ENCODE results near the gene TTC9C. TPM values are rescaled to one million over a fixed set of nuclear protein-coding genes. Genes with fewer than 3 reads are reported as not detected.
A peak's percentile ranks its signal among the peaks of the same experiment; 100 is the strongest.

The TTC9C gene, protein sequence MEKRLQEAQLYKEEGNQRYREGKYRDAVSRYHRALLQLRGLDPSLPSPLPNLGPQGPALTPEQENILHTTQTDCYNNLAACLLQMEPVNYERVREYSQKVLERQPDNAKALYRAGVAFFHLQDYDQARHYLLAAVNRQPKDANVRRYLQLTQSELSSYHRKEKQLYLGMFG
- total RNA-seq (37.8 TPM), polyA plus RNA-seq (34.9 TPM)
- long read RNA-seq, donor 1, partial matches to known transcripts = 0 of 5 reads
- long read RNA-seq, donor 1, other reads (novel, unspliced or antisense) = 0 of 5 reads
- long read RNA-seq, donor 2 = 0 reads
- long read RNA-seq, donor 3, transcript TTC9C-206 (1 exons, 346 nt) = major isoform, 19 of 48 reads
- long read RNA-seq, donor 3, transcript TTC9C-202 (3 exons, 1,080 nt) = minor isoform, 18 of 48 reads
- long read RNA-seq, donor 3, partial matches to known transcripts = 7 of 48 reads
- long read RNA-seq, donor 3, other reads (novel, unspliced or antisense) = 0 of 48 reads
- long read RNA-seq, donor 4, transcript TTC9C-206 (1 exons, 346 nt) = major isoform, 11 of 16 reads
- long read RNA-seq, donor 4, partial matches to known transcripts = 0 of 16 reads
- long read RNA-seq, donor 4, other reads (novel, unspliced or antisense) = 0 of 16 reads
- long read RNA-seq, donor 5, transcript TTC9C-202 (3 exons, 1,080 nt) = minor isoform, 18 of 47 reads
- long read RNA-seq, donor 5, transcript TTC9C-206 (1 exons, 346 nt) = major isoform, 24 of 47 reads
- long read RNA-seq, donor 5, transcript TTC9C-205 (4 exons, 858 nt) = minor isoform, 5 of 47 reads
- long read RNA-seq, donor 5, partial matches to known transcripts = 0 of 47 reads
- long read RNA-seq, donor 5, other reads (novel, unspliced or antisense) = 0 of 47 reads
- long read RNA-seq, donor 6, partial matches to known transcripts = 0 of 9 reads
- long read RNA-seq, donor 6, other reads (novel, unspliced or antisense) = 0 of 9 reads
- long read RNA-seq, donor 7, transcript TTC9C-202 (3 exons, 1,080 nt) = minor isoform, 6 of 29 reads
- long read RNA-seq, donor 7, transcript TTC9C-206 (1 exons, 346 nt) = major isoform, 15 of 29 reads
- long read RNA-seq, donor 7, partial matches to known transcripts = 6 of 29 reads
- long read RNA-seq, donor 7, other reads (novel, unspliced or antisense) = 0 of 29 reads
- long read RNA-seq, donor 8, partial matches to known transcripts = 0 of 8 reads
- long read RNA-seq, donor 8, other reads (novel, unspliced or antisense) = 0 of 8 reads
- long read RNA-seq, donor 9, transcript TTC9C-206 (1 exons, 346 nt) = major isoform, 8 of 14 reads
- long read RNA-seq, donor 9, partial matches to known transcripts = 0 of 14 reads
- long read RNA-seq, donor 9, other reads (novel, unspliced or antisense) = 0 of 14 reads
- long read RNA-seq, donor 10, transcript TTC9C-202 (3 exons, 1,080 nt) = major isoform, 7 of 13 reads
- long read RNA-seq, donor 10, partial matches to known transcripts = 0 of 13 reads
- long read RNA-seq, donor 10, other reads (novel, unspliced or antisense) = 0 of 13 reads

DNA sequence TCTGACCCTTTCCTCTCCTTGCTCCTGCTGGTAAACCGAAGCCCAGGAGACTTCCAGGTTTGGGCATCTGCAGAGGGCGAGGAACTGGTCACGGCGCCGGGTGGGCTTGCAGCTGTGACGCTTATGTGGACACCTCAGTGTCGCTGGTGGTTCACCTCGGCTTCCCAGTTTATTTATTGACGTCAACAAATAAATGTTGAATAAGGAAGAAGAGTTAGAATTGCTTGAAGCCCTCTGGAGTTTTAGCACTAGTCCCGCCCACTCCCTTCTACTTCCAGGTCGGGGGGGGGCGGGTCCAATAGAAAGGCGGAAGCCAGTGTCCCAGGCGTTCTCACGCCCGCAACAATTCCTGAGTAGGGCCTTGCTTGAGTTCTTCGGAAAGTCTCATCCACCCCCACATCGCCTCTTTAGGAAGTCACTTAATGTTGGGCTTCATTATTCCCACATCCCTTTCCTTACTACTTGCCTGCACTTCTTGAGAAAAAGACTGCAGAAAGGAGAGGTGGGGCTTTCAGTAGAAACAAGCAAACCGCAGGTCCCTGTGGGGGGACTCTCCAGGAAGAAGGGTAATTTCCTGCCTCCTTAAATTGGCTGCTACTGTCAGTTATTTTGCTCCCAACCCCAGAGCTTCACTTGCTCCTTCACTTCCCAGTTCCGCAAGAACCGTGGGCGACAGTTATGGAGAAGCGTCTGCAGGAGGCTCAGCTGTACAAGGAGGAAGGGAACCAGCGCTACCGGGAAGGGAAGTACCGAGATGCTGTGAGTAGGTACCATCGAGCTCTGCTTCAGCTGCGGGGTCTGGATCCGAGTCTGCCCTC lies at the start of gene TTC9C:
Gene TTC9C, plus strand, starts transcription at position 316 of the 818 bp plus-strand sequence. Its CDS starts 363 bp downstream, at position 679.
- Histone ChIP-seq H3K4me3 (ENCODE audit: low read length in 2 of 2) (peak within 1 kb of the TSS; percentile 65 to 78), H3K36me3 (ENCODE audit: control insufficient read depth in 2 of 2, insufficient read depth in 2 of 2, low read length in 1 of 2) (peaks cover 16 to 44% of the 10 kb centered on the region in 2 donors), H3K4me1 (ENCODE audit: control insufficient read depth in 2 of 2, insufficient read depth in 2 of 2, low read length in 2 of 2) (peaks cover 13 to 29% of the 10 kb centered on the region in 2 donors), H3K27me3 (ENCODE audit: control insufficient read depth in 2 of 2, insufficient read depth in 1 of 2, low read length in 1 of 2) (no peaks in the 10 kb centered on the region), H3K9me3 (ENCODE audit: control insufficient read depth in 2 of 2, insufficient read depth in 1 of 2, low read length in 1 of 2) (no peaks in the 10 kb centered on the region), H3K27ac (ENCODE audit: low read depth in 1 of 2, low read length in 1 of 2) (peak within 1 kb of the TSS; percentile 99 to 100)
- WGBS = under 1% methylated on average over 29 of the region's 29 CpGs
- DNase-seq (ENCODE audit: low read depth in 6 of 9, low spot score in 9 of 9) = peak; percentile 77 to 95 (median 86)

- WGBS = 11% methylated on average over 55 of the region's 55 CpGs
- Histone ChIP-seq H3K27ac (ENCODE audit: low read depth in 1 of 2, low read length in 1 of 2) (peak within 1 kb of the TSS; percentile 83 to 87), H3K4me1 (ENCODE audit: control insufficient read depth in 2 of 2, insufficient read depth in 2 of 2, low read length in 2 of 2) (peaks cover 7 to 24% of the 10 kb centered on the region in 2 donors), H3K9me3 (ENCODE audit: control insufficient read depth in 2 of 2, insufficient read depth in 1 of 2, low read length in 1 of 2) (no peaks in the 10 kb centered on the region), H3K27me3 (ENCODE audit: control insufficient read depth in 2 of 2, insufficient read depth in 1 of 2, low read length in 1 of 2) (no peaks in the 10 kb centered on the region), H3K36me3 (ENCODE audit: control insufficient read depth in 2 of 2, insufficient read depth in 2 of 2, low read length in 1 of 2) (peaks cover 19 to 31% of the 10 kb centered on the region in 2 donors), H3K4me3 (ENCODE audit: low read length in 2 of 2) (peak within 1 kb of the TSS; percentile 56 to 99)
- DNase-seq (ENCODE audit: low read depth in 6 of 9, low spot score in 9 of 9) = peak; percentile 56 to 92 (median 82)
Observed at GRCh38 chr11:62678770-62679696, 49.3 kb upstream of the TTC9C start, which contains the start of gene UBXN1. Gene UBXN1 (minus strand): TSS chr11:62679073. CDS start chr11:62678923, 150 bp downstream.

DNA sequence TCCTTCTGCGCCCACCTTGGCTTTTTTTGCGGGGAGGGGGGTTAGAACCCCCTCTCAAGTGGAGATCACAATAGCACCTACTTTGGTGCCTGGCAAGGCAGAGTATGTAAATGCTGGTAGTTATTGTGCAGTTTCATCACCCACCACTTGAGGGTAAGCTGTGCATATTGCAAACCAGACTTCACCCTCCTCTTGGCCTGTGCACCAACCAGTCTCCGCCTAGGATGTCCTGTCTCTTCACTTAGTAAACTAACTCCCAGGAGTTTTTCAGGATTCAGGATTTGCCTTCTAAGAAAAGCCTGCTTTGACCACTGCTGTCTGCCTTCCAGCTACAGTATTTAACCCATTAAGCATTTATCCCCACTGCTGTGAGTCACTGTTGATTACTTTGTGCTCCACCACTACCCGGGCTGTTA lies 47.5 kb upstream of the TTC9C start:
- peaks cover 7 to 24% of the 10 kb centered on the region in 2 donors for H3K4me1 ChIP-seq (ENCODE audit: control insufficient read depth in 2 of 2, insufficient read depth in 2 of 2, low read length in 2 of 2)
- WGBS = 79% methylated on average over 4 of the region's 4 CpGs
- no peaks in the 10 kb centered on the region for H3K27me3 ChIP-seq (ENCODE audit: control insufficient read depth in 2 of 2, insufficient read depth in 1 of 2, low read length in 1 of 2)
- no peaks in the 10 kb centered on the region for H3K9me3 ChIP-seq (ENCODE audit: control insufficient read depth in 2 of 2, insufficient read depth in 1 of 2, low read length in 1 of 2)
- H3K4me3 ChIP-seq (ENCODE audit: low read length in 2 of 2) = no peak overlapping the region
- peaks cover 17 to 19% of the 10 kb centered on the region in 2 donors for H3K36me3 ChIP-seq (ENCODE audit: control insufficient read depth in 2 of 2, insufficient read depth in 2 of 2, low read length in 1 of 2)
- no peak overlapping the region for H3K27ac ChIP-seq (ENCODE audit: low read depth in 1 of 2, low read length in 1 of 2)
- DNase-seq (ENCODE audit: low read depth in 6 of 9, low spot score in 9 of 9) = peak in 6 of 9 donors; percentile 36 to 81 (median 54)

GRCh38 chr11:62682518-62682917 lies 45.8 kb upstream of the TTC9C start:
- no peaks in the 10 kb centered on the region for H3K9me3 ChIP-seq (ENCODE audit: control insufficient read depth in 2 of 2, insufficient read depth in 1 of 2, low read length in 1 of 2)
- no peak overlapping the region for H3K4me3 ChIP-seq (ENCODE audit: low read length in 2 of 2)
- peaks cover 2 to 4% of the 10 kb centered on the region in 2 donors for H3K36me3 ChIP-seq (ENCODE audit: control insufficient read depth in 2 of 2, insufficient read depth in 2 of 2, low read length in 1 of 2)
- H3K4me1 ChIP-seq (ENCODE audit: control insufficient read depth in 2 of 2, insufficient read depth in 2 of 2, low read length in 2 of 2) = peaks cover 7 to 21% of the 10 kb centered on the region in 2 donors
- H3K27ac ChIP-seq (ENCODE audit: low read depth in 1 of 2, low read length in 1 of 2) = no peak overlapping the region
- WGBS = 97% methylated on average over 7 of the region's 7 CpGs
- peaks cover 5 to 12% of the 10 kb centered on the region in 2 donors for H3K27me3 ChIP-seq (ENCODE audit: control insufficient read depth in 2 of 2, insufficient read depth in 1 of 2, low read length in 1 of 2)
- no peak for DNase-seq (ENCODE audit: low read depth in 6 of 9, low spot score in 9 of 9)

DNA sequence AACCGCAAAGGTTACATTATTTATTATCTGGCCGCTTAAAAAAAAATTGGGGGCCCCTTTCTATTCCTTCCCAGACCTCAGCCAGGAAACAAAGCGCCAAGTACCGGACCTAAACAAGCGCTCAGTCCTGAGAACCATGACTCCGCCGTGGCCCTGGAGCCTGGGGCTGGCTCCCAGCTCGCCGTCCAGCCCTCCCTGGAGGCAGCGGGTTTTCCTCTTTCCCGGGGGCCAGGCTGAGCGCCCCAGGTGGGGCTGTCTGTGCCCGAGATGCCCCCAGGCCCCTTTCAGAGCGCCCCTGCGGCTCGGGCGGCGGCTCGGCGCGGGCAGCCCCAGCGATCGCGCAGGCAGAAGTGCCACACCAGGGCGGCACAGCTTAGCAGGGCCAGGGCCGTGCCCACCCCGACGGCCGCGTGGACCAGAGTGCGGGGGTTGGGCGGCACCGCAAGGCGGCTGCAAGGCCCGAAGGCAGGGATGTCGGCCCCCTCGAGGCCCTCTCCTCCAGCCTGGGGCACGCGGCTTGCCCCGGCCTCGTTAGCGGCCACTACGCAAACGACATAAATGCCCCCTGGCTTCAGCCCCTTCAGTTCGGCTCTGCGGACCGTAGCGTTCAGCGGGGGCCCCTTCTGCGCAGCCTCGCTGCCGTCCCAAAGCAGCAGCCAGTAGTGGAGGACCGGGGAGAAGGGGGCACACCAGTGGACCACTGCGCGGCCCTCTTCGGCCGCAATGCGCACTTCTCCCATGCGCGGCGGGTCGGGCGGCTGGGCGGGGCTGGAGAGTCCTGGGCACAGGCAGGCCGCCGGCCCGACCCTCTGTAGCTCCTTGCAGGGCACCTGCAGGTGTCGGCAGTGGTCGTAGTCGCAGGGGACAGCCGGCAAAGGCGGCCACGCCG lies 40.5 kb upstream of the TTC9C start:
- Histone ChIP-seq H3K9me3 (ENCODE audit: control insufficient read depth in 2 of 2, insufficient read depth in 1 of 2, low read length in 1 of 2) (no peaks in the 10 kb centered on the region), H3K27me3 (ENCODE audit: control insufficient read depth in 2 of 2, insufficient read depth in 1 of 2, low read length in 1 of 2) (peaks cover 18 to 34% of the 10 kb centered on the region in 2 donors), H3K4me3 (ENCODE audit: low read length in 2 of 2) (no peak overlapping the region), H3K27ac (ENCODE audit: low read depth in 1 of 2, low read length in 1 of 2) (no peak overlapping the region), H3K36me3 (ENCODE audit: control insufficient read depth in 2 of 2, insufficient read depth in 2 of 2, low read length in 1 of 2) (peaks cover 31% of the 10 kb centered on the region in 2 donors), H3K4me1 (ENCODE audit: control insufficient read depth in 2 of 2, insufficient read depth in 2 of 2, low read length in 2 of 2) (peaks cover 0 to 4% of the 10 kb centered on the region in 2 donors)
- DNase-seq (ENCODE audit: low read depth in 6 of 9, low spot score in 9 of 9) = no peak
- WGBS = 38% methylated on average over 74 of the region's 74 CpGs

- DNase-seq (ENCODE audit: low read depth in 6 of 9, low spot score in 9 of 9) = no peak
- H3K4me1 ChIP-seq (ENCODE audit: control insufficient read depth in 2 of 2, insufficient read depth in 2 of 2, low read length in 2 of 2) = peaks cover 0 to 4% of the 10 kb centered on the region in 2 donors
- H3K36me3 ChIP-seq (ENCODE audit: control insufficient read depth in 2 of 2, insufficient read depth in 2 of 2, low read length in 1 of 2) = peaks cover 39% of the 10 kb centered on the region in 2 donors
- H3K27me3 ChIP-seq (ENCODE audit: control insufficient read depth in 2 of 2, insufficient read depth in 1 of 2, low read length in 1 of 2) = peaks cover 18 to 34% of the 10 kb centered on the region in 2 donors
- no peak overlapping the region for H3K4me3 ChIP-seq (ENCODE audit: low read length in 2 of 2)
- H3K9me3 ChIP-seq (ENCODE audit: control insufficient read depth in 2 of 2, insufficient read depth in 1 of 2, low read length in 1 of 2) = no peaks in the 10 kb centered on the region
- H3K27ac ChIP-seq (ENCODE audit: low read depth in 1 of 2, low read length in 1 of 2) = no peak overlapping the region
- 90% methylated on average over 1 of the region's 1 CpG for WGBS
Observed at GRCh38 chr11:62688491-62688890, 39.8 kb upstream of the TTC9C start.

Data from thymus (tissue), 14 donors.